H9 (cell line): ENCODE data around the gene ZNF8. TPM values are rescaled to one million over a fixed set of nuclear protein-coding genes. Genes with fewer than 3 reads are reported as not detected.

ENCODE experiments used
- DNase-seq: peaks from one replicate; pipeline ENCODE4 v3.0.0-alpha.2; 2017
- H2AFZ ChIP-seq: one replicate; pipeline ENCODE4 v1.6.1; 2013; ENCODE audit warnings: mild to moderate bottlenecking, low read length, control low read depth, moderate library complexity
- H2AK5ac ChIP-seq: 2 replicates; pipeline ENCODE4 v1.6.1; 2013; ENCODE audit warnings: low read length, control low read depth, mixed read lengths; ENCODE audit not compliant: insufficient read length
- H2BK120ac ChIP-seq: one replicate; pipeline ENCODE4 v1.6.1; 2013; ENCODE audit warnings: low read depth, mild to moderate bottlenecking, low read length, control low read depth, inconsistent platforms; ENCODE audit not compliant: poor library complexity, severe bottlenecking
- H2BK12ac ChIP-seq: 2 replicates; pipeline ENCODE4 v1.6.1; 2013; ENCODE audit warnings: low read length, control low read depth, mixed read lengths, low read depth; ENCODE audit not compliant: insufficient read length
- H2BK15ac ChIP-seq: 2 replicates; pipeline ENCODE4 v1.6.1; 2013; ENCODE audit warnings: low read depth, low read length, control low read depth
- H2BK20ac ChIP-seq: one replicate; pipeline ENCODE4 v1.6.1; 2013; ENCODE audit warnings: low read depth, mild to moderate bottlenecking, low read length, control low read depth, inconsistent platforms; ENCODE audit not compliant: poor library complexity, severe bottlenecking
- H2BK5ac ChIP-seq: 2 replicates; pipeline ENCODE4 v1.6.1; 2013; ENCODE audit warnings: low read length, control low read depth, mixed read lengths; ENCODE audit not compliant: insufficient read length
- H3K14ac ChIP-seq: 2 replicates; pipeline ENCODE4 v1.6.1; 2013; ENCODE audit warnings: low read length, control low read depth; ENCODE audit not compliant: insufficient read depth
- H3K18ac ChIP-seq: 2 replicates; pipeline ENCODE4 v1.6.1; 2013; ENCODE audit warnings: low read depth, mild to moderate bottlenecking, mixed read lengths, low read length, control low read depth; ENCODE audit not compliant: insufficient read length
- H3K23ac ChIP-seq: 2 replicates; pipeline ENCODE4 v1.6.1; 2013; ENCODE audit warnings: low read length, control low read depth, mixed read lengths, low read depth; ENCODE audit not compliant: insufficient read length
- H3K23me2 ChIP-seq: 2 replicates; pipeline ENCODE4 v1.6.1; 2013; ENCODE audit warnings: low read depth, mild to moderate bottlenecking, mixed read lengths, low read length, control low read depth; ENCODE audit not compliant: insufficient read length, poor library complexity, severe bottlenecking
- H3K27ac ChIP-seq: 2 replicates; pipeline ENCODE4 v1.5.1; 2013; ENCODE audit warnings: low read length, control low read depth, mixed read lengths, low read depth; ENCODE audit not compliant: insufficient read length
- H3K27me3 ChIP-seq: 2 replicates; pipeline ENCODE4 v1.6.1; 2013; ENCODE audit warnings: low read length, control low read depth, inconsistent platforms; ENCODE audit not compliant: insufficient read depth
- H3K4ac ChIP-seq: 2 replicates; pipeline ENCODE4 v1.6.1; 2013; ENCODE audit warnings: low read depth, mild to moderate bottlenecking, control low read depth, inconsistent platforms, low read length, moderate library complexity
- H3K4me1 ChIP-seq: 2 replicates; pipeline ENCODE4 v1.6.1; 2013; ENCODE audit warnings: low read length, control low read depth, inconsistent platforms; ENCODE audit not compliant: insufficient read depth
- H3K4me2 ChIP-seq: 2 replicates; pipeline ENCODE4 v1.6.1; 2013; ENCODE audit warnings: low read length, control low read depth, mixed read lengths; ENCODE audit not compliant: insufficient read length, insufficient read depth
- H3K56ac ChIP-seq: 2 replicates; pipeline ENCODE4 v1.6.1; 2013; ENCODE audit warnings: low read depth, mild to moderate bottlenecking, mixed read lengths, low read length, control low read depth; ENCODE audit not compliant: insufficient read length
- H3K79me1 ChIP-seq: 2 replicates; pipeline ENCODE4 v1.6.1; 2013; ENCODE audit warnings: low read depth, mild to moderate bottlenecking, moderate library complexity, low read length, control low read depth, inconsistent platforms; ENCODE audit not compliant: insufficient read depth, poor library complexity, severe bottlenecking
- H3K79me2 ChIP-seq: 2 replicates; pipeline ENCODE4 v1.6.1; 2013; ENCODE audit warnings: low read length, control low read depth, inconsistent platforms; ENCODE audit not compliant: insufficient read depth
- H3K9ac ChIP-seq: 2 replicates; pipeline ENCODE4 v1.6.1; 2013; ENCODE audit warnings: low read length, control low read depth, mixed read lengths; ENCODE audit not compliant: insufficient read length; ENCODE audit errors: extremely low read depth
- H3K9me3 ChIP-seq: one replicate; pipeline ENCODE4 v1.6.1; 2013; ENCODE audit warnings: low read depth, low read length, inconsistent platforms; ENCODE audit not compliant: control insufficient read depth
- H3T11ph ChIP-seq: one replicate; pipeline ENCODE4 v1.6.1; 2013; ENCODE audit warnings: mild to moderate bottlenecking, low read length, control low read depth, inconsistent platforms
- H4K20me1 ChIP-seq: one replicate; pipeline ENCODE4 v1.6.1; 2013; ENCODE audit not compliant: control insufficient read depth, insufficient read length, insufficient read depth
- H4K5ac ChIP-seq: 2 replicates; pipeline ENCODE4 v1.6.1; 2013; ENCODE audit warnings: low read depth, mild to moderate bottlenecking, mixed read lengths, low read length, control low read depth; ENCODE audit not compliant: insufficient read length
- H4K8ac ChIP-seq: replicated peaks from 2 replicates; pipeline ENCODE4 v1.6.1; 2013; ENCODE audit warnings: low read length, control low read depth, mixed read lengths, low read depth; ENCODE audit not compliant: insufficient read length
- H4K91ac ChIP-seq: 2 replicates; pipeline ENCODE4 v1.6.1; 2013; ENCODE audit warnings: low read depth, mild to moderate bottlenecking, moderate library complexity, mixed read lengths, low read length, control low read depth; ENCODE audit not compliant: insufficient read length
- H3K27ac Mint-ChIP-seq, 3 experiments: 2 replicates in 2 of 3; 3 replicates in 1 of 3; pipeline ENCODE4 v1.8.0; 2020 to 2021; ENCODE audit warnings: mixed read lengths in 3 of 3, mild to moderate bottlenecking in 1 of 3, moderate library complexity in 1 of 3
- H3K27me3 Mint-ChIP-seq: 2 replicates; pipeline ENCODE4 v1.8.0; 2021; ENCODE audit warnings: low read depth, mild to moderate bottlenecking, moderate library complexity, mixed read lengths
- H3K36me3 Mint-ChIP-seq, 3 experiments: 2 replicates in 2 of 3; 3 replicates in 1 of 3; pipeline ENCODE4 v1.8.0; 2020 to 2021; ENCODE audit warnings: low read depth in 3 of 3, mixed read lengths in 3 of 3; ENCODE audit not compliant: insufficient read depth in 1 of 3
- H3K4me1 Mint-ChIP-seq, 2 experiments: 2 replicates each; pipeline ENCODE4 v1.8.0; 2020; ENCODE audit warnings: mixed read lengths in 2 of 2
- H3K4me3 Mint-ChIP-seq, 2 experiments: 2 replicates in 1 of 2; 3 replicates in 1 of 2; pipeline ENCODE4 v1.8.0; 2020 to 2021; ENCODE audit warnings: mild to moderate bottlenecking in 2 of 2, mixed read lengths in 2 of 2, moderate library complexity in 1 of 2
- H3K9me3 Mint-ChIP-seq, 2 experiments: 2 replicates in 1 of 2; 3 replicates in 1 of 2; pipeline ENCODE4 v1.8.0; 2020; ENCODE audit warnings: mild to moderate bottlenecking in 2 of 2, mixed read lengths in 2 of 2, moderate library complexity in 1 of 2
- CTCF ChIP-seq: fragments of 200-600 bp; sonication (generic); conservative IDR thresholded peaks from 3 replicates; pipeline ENCODE4 v1.8.0; 2021; ENCODE audit warnings: antibody characterized with exemption, mild to moderate bottlenecking
- whole genome bisulfite sequencing: extraction: QIAGEN DNeasy Blood & Tissue Kit; methylation state at CpG from one replicate; pipeline ENCODE4 v1.1.7; 2013; ENCODE audit warnings: missing lambda C conversion rate, low lambda C conversion rate, mixed read lengths; ENCODE audit not compliant: insufficient read length; ENCODE audit errors: extremely low coverage; 5-methylcytosine and 5-hydroxymethylcytosine counted together
- total RNA-seq: library from RNA; stranded (reverse); gene quantifications from 2 replicates; pipeline ENCODE4 v1.2.1, GENCODE V29; 2021

ZNF8 gene
- total RNA-seq, 1 experiment from 2014 or later, result 17.3 TPM

- H3K18ac ChIP-seq, result no peak overlapping the region
- H3K4me3 Mint-ChIP-seq, result no peak overlapping the region
- no peak overlapping the region for H4K5ac ChIP-seq
- peaks cover 100% of the 10 kb centered on the region in 3 experiments for H3K36me3 Mint-ChIP-seq
- no peak overlapping the region for H2BK120ac ChIP-seq
- H4K8ac ChIP-seq, result no peak overlapping the region
- no peak overlapping the region for H3K4ac ChIP-seq
- H4K20me1 ChIP-seq, result no peaks in the 10 kb centered on the region
- no peaks in the 10 kb centered on the region for H3K4me1 ChIP-seq
- H3K27me3 Mint-ChIP-seq, result no peaks in the 10 kb centered on the region; the same call in none of the 2 replicates
- no peak overlapping the region for H3K27ac ChIP-seq
- H2BK12ac ChIP-seq, result no peak overlapping the region
- H2BK5ac ChIP-seq, result no peak overlapping the region
- no peak for DNase-seq
- no peak overlapping the region for H3K14ac ChIP-seq
- H3K23me2 ChIP-seq, result no peaks in the 10 kb centered on the region
- H3K79me1 ChIP-seq, result no peaks in the 10 kb centered on the region
- no peaks in the 10 kb centered on the region for H3K27me3 ChIP-seq
- no peak overlapping the region for H3K9ac ChIP-seq
- WGBS, result no CpG with 5 or more reads among the region's 3 CpGs
- no peak overlapping the region for H3K56ac ChIP-seq
- no peak overlapping the region for H4K91ac ChIP-seq
- no peak overlapping the region for H3K4me2 ChIP-seq
- H2AFZ ChIP-seq, result no peak overlapping the region
- H3K23ac ChIP-seq, result no peak overlapping the region
- H3K27ac Mint-ChIP-seq, result no peak overlapping the region
- peaks cover 77% of the 10 kb centered on the region for H3K9me3 ChIP-seq
- H3K4me1 Mint-ChIP-seq, result no peaks in the 10 kb centered on the region
- H2BK20ac ChIP-seq, result no peak overlapping the region
- no peak overlapping the region for H2BK15ac ChIP-seq
- no peak overlapping the region for H3T11ph ChIP-seq
- H3K9me3 Mint-ChIP-seq, result peaks cover 81 to 96% of the 10 kb centered on the region in 2 experiments
- no peak overlapping the region for H2AK5ac ChIP-seq
- no peak for TF ChIP-seq CTCF
- H3K79me2 ChIP-seq, result no peaks in the 10 kb centered on the region
Measured at GRCh38 chr19:58248886-58249285, 29.9 kb upstream of the ZNF8 start.
